Measurements from ENCODE around the gene WNT3. TPM values are rescaled to one million over a fixed set of nuclear protein-coding genes. Genes with fewer than 3 reads are reported as not detected.

WNT3 gene
- total RNA-seq, 2 donors from 2014 or later, result 19.9 to 21.8 TPM

DNA sequence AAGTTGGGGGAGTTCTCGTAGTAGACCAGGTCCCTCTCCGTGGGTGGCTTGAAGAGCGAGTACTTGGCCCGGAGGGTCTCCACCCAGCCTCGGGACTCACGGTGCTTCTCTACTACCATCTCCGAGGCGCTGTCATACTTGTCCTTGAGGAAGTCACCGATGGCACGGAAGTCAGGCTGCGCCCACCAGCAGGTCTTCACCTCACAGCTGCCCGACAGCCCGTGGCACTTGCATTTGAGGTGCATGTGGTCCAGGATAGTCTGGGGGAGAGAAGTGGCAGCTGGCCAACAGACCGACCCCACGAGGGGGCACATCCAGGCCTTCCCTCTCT is 50.0 kb downstream of the WNT3 start:
- Histone ChIP-seq H3K9ac (ENCODE audit: extremely low read depth, low read length, poor library complexity, severe bottlenecking) (no peak overlapping the region), H3K4me3 (ENCODE audit: low read length) (no peak overlapping the region), H3K27me3 (ENCODE audit: control insufficient read depth, insufficient read depth, low read length, poor library complexity, severe bottlenecking) (no peaks in the 10 kb centered on the region), H3K27ac (ENCODE audit: low read depth, low read length) (no peak overlapping the region), H3K36me3 (ENCODE audit: control insufficient read depth, insufficient read depth, low read length) (peaks cover 16% of the 10 kb centered on the region), H3K9me3 (ENCODE audit: control insufficient read depth, low read length) (no peaks in the 10 kb centered on the region), H3K4me1 (ENCODE audit: control insufficient read depth, insufficient read depth, low read length) (peaks cover 17% of the 10 kb centered on the region)
- H3K27me3 Mint-ChIP-seq (ENCODE audit: insufficient read depth), result no peaks in the 10 kb centered on the region
- WGBS, 2 experiments (ENCODE audit: insufficient coverage in 1 of 2, insufficient read length in 1 of 2), result 97 to 98% methylated on average over 11 to 15 of the region's 15 CpGs
- H3K4me3 Mint-ChIP-seq, result no peak overlapping the region
- peaks cover 17% of the 10 kb centered on the region for H3K4me1 Mint-ChIP-seq
- H3K27ac Mint-ChIP-seq, result no peak overlapping the region
- DNase-seq, result peak; percentile 44
- H3K36me3 Mint-ChIP-seq (ENCODE audit: low read depth), result peaks cover 46% of the 10 kb centered on the region
- H3K9me3 Mint-ChIP-seq, result no peaks in the 10 kb centered on the region
- TF ChIP-seq CTCF (conservative IDR thresholded peaks at IDR 0.05), result no peak

DNA sequence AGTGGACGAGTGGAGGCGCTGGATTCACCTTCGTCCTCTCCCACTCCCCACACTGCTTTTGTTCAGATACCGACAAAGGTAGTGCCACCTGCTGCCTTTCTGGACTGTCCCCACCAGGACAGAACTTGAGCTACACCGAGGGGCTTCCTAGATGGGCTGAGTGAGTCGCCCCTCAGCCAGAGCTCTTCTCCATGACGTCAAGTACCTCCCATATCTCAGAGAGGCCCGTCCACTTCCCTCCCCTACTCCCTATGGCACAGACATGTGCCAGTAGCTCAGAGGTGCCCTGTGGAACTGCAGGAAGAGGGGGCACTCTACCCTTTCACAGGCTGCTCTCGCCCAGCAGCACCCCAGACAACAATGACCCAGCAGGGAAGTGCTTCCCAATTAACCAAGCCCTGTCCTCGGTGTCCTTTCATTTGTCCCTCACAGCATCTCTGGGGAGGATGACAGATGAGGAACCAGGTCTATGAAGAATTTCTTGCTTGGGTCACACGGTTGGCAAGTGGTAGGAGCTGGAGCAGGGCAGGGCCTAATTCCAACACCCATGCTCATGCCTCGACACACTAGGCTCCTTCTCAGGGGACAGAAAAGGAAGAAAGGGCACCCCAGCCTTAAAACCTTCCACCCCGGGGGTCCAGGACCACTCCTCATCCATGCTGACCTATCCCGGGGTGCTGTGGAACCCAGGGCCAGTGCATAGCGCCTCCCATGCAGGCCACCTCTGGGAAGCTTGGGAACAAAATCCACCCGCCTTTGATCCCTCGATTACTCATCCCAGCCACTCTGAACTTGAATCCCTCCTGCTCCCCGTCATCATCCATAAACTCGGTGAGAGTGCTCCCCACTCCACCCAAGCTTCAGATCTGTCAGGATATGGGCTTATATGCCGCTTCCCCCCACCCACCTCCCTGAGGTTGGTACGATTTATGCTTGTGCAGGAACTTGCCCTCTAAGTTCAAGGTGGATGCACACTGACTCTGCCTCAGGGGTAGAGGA is 51.7 kb downstream of the WNT3 start:
- H3K4me1 Mint-ChIP-seq, result peaks cover 12% of the 10 kb centered on the region
- no peaks in the 10 kb centered on the region for H3K27me3 Mint-ChIP-seq (ENCODE audit: insufficient read depth)
- Histone ChIP-seq H3K4me3 (ENCODE audit: low read length) (no peak overlapping the region), H3K27me3 (ENCODE audit: control insufficient read depth, insufficient read depth, low read length, poor library complexity, severe bottlenecking) (no peaks in the 10 kb centered on the region), H3K9ac (ENCODE audit: extremely low read depth, low read length, poor library complexity, severe bottlenecking) (no peak overlapping the region), H3K4me1 (ENCODE audit: control insufficient read depth, insufficient read depth, low read length) (peaks cover 8% of the 10 kb centered on the region), H3K9me3 (ENCODE audit: control insufficient read depth, low read length) (no peaks in the 10 kb centered on the region), H3K36me3 (ENCODE audit: control insufficient read depth, insufficient read depth, low read length) (peaks cover 31% of the 10 kb centered on the region), H3K27ac (ENCODE audit: low read depth, low read length) (no peak overlapping the region)
- H3K4me3 Mint-ChIP-seq, result no peak overlapping the region
- no peaks in the 10 kb centered on the region for H3K9me3 Mint-ChIP-seq
- 94 to 96% methylated on average over 9 to 21 of the region's 21 CpGs for WGBS, 2 experiments (ENCODE audit: insufficient coverage in 1 of 2, insufficient read length in 1 of 2)
- DNase-seq, result peak; percentile 50
- peaks cover 54% of the 10 kb centered on the region for H3K36me3 Mint-ChIP-seq (ENCODE audit: low read depth)
- TF ChIP-seq CTCF (conservative IDR thresholded peaks at IDR 0.05), result peak; percentile 15
- peak overlapping the region; percentile 52 for H3K27ac Mint-ChIP-seq

GRCh38 chr17:46765453-46765852 is 53.0 kb downstream of the WNT3 start:
- 92 to 98% methylated on average over 8 to 12 of the region's 12 CpGs for WGBS, 2 experiments (ENCODE audit: insufficient coverage in 1 of 2, insufficient read length in 1 of 2)
- peak; percentile 53 for DNase-seq
- no peak overlapping the region for H3K27ac Mint-ChIP-seq

More at GRCh38 chr17:46765453-46765852, 53.0 kb downstream of the WNT3 start:
- TF ChIP-seq CTCF (conservative IDR thresholded peaks at IDR 0.05), result no peak
- H3K4me1 ChIP-seq (ENCODE audit: control insufficient read depth, insufficient read depth, low read length), result peaks cover 5% of the 10 kb centered on the region
- Mint-ChIP-seq H3K9me3 (no peaks in the 10 kb centered on the region), H3K27me3 (ENCODE audit: insufficient read depth) (no peaks in the 10 kb centered on the region), H3K4me3 (no peak overlapping the region), H3K36me3 (ENCODE audit: low read depth) (peaks cover 63% of the 10 kb centered on the region), H3K4me1 (peaks cover 12% of the 10 kb centered on the region)
- H3K9ac ChIP-seq (ENCODE audit: extremely low read depth, low read length, poor library complexity, severe bottlenecking), result no peak overlapping the region
- no peaks in the 10 kb centered on the region for H3K9me3 ChIP-seq (ENCODE audit: control insufficient read depth, low read length)
- H3K27me3 ChIP-seq (ENCODE audit: control insufficient read depth, insufficient read depth, low read length, poor library complexity, severe bottlenecking), result no peaks in the 10 kb centered on the region
- H3K4me3 ChIP-seq (ENCODE audit: low read length), result no peak overlapping the region
- no peak overlapping the region for H3K27ac ChIP-seq (ENCODE audit: low read depth, low read length)
- H3K36me3 ChIP-seq (ENCODE audit: control insufficient read depth, insufficient read depth, low read length), result peaks cover 41% of the 10 kb centered on the region
